Gastrocnemius medialis (tissue), 4 donors: ENCODE data around the gene PTPRM.

Experiments
- CTCF ChIP-seq, 5 experiments: fragments of 450-650 bp in 3 of 5; fragments of 200-600 bp in 2 of 5; sonication (generic) in 2 of 5; IDR thresholded peaks in 4 of 5; conservative IDR thresholded peaks in 1 of 5; 1 replicate in 4 of 5; 2 replicates in 1 of 5; pipeline ENCODE4 v1.5.1; 2016 to 2019; ENCODE audit warnings: antibody characterized with exemption in 5 of 5, mild to moderate bottlenecking in 3 of 5, moderate library complexity in 3 of 5
- POLR2A ChIP-seq, 2 donors: fragments of 450-650 bp; IDR thresholded peaks; one replicate each; pipeline ENCODE4 v1.6.1; 2017; ENCODE audit warnings: antibody characterized with exemption in 2 of 2, mild to moderate bottlenecking in 2 of 2, moderate library complexity in 2 of 2

GRCh38 chr18:7741640-7742039, 174.5 kb downstream of the PTPRM start:
- TF ChIP-seq CTCF (IDR thresholded peaks at IDR 0.05 in 4 of 5, conservative IDR thresholded peaks at IDR 0.05 in 1 of 5): no peak
- no peak for TF ChIP-seq POLR2A (IDR thresholded peaks at IDR 0.05)
